Liver (tissue), 9 donors: ENCODE data around the gene MED17. TPM values are rescaled to one million over a fixed set of nuclear protein-coding genes. Genes with fewer than 3 reads are reported as not detected.
A peak's percentile ranks its signal among the peaks of the same experiment; 100 is the strongest.

Experiments used
- DNase-seq: peaks from one replicate; pipeline ENCODE4 v3.0.0-alpha.2; 2017; ENCODE audit warnings: low spot score
- H3K27ac ChIP-seq, 2 donors: one replicate each; pipeline ENCODE4 v1.7.0; 2013; ENCODE audit warnings: inconsistent platforms in 2 of 2, low read length in 2 of 2, control low read depth in 1 of 2, low read depth in 1 of 2, mild to moderate bottlenecking in 1 of 2
- H3K27me3 ChIP-seq, 4 donors: one replicate each; pipeline versions ENCODE4 v1.6.1 to v1.7.0; 2013; ENCODE audit warnings: low read length in 3 of 4, inconsistent platforms in 1 of 4, mild to moderate bottlenecking in 1 of 4, moderate library complexity in 1 of 4; ENCODE audit not compliant: control insufficient read depth in 4 of 4, insufficient read depth in 4 of 4
- H3K36me3 ChIP-seq, 4 donors: one replicate each; pipeline versions ENCODE4 v1.6.1 to v1.7.0; 2013; ENCODE audit warnings: low read length in 3 of 4, mild to moderate bottlenecking in 3 of 4, low read depth in 1 of 4, moderate library complexity in 1 of 4; ENCODE audit not compliant: control insufficient read depth in 4 of 4, insufficient read depth in 3 of 4
- H3K4me1 ChIP-seq, 4 donors: one replicate each; pipeline versions ENCODE4 v1.6.1 to v1.7.0; 2013; ENCODE audit warnings: low read length in 3 of 4, mild to moderate bottlenecking in 3 of 4, moderate library complexity in 1 of 4; ENCODE audit not compliant: control insufficient read depth in 4 of 4, insufficient read depth in 4 of 4
- H3K4me3 ChIP-seq, 3 donors: one replicate each; pipeline versions ENCODE4 v1.6.1 to v1.7.0; 2013; ENCODE audit warnings: low read length in 3 of 3, control low read depth in 1 of 3, low read depth in 1 of 3, mild to moderate bottlenecking in 1 of 3
- H3K9ac ChIP-seq, 2 donors: one replicate each; pipeline ENCODE4 v1.7.0; 2013; ENCODE audit warnings: low read length in 2 of 2, mild to moderate bottlenecking in 2 of 2, moderate library complexity in 2 of 2, control low read depth in 1 of 2, low read depth in 1 of 2
- H3K9me3 ChIP-seq, 4 donors: one replicate each; pipeline versions ENCODE4 v1.6.1 to v1.7.0; 2013; ENCODE audit warnings: low read length in 3 of 4; ENCODE audit not compliant: control insufficient read depth in 4 of 4
- ATF3 ChIP-seq: IDR thresholded peaks from 2 replicates; pipeline ENCODE4 v1.6.1; 2016; ENCODE audit warnings: antibody characterized with exemption
- EGR1 ChIP-seq, 2 donors: IDR thresholded peaks; 2 replicates each; pipeline ENCODE4 v1.6.1; 2016 to 2018; ENCODE audit warnings: antibody characterized with exemption in 2 of 2, low read depth in 2 of 2
- FOXA1 ChIP-seq: IDR thresholded peaks from 2 replicates; pipeline ENCODE4 v1.6.1; 2016; ENCODE audit warnings: antibody characterized with exemption
- FOXA2 ChIP-seq: IDR thresholded peaks from 2 replicates; pipeline ENCODE4 v1.6.1; 2016; ENCODE audit warnings: antibody characterized with exemption
- HNF4A ChIP-seq, 2 donors: conservative IDR thresholded peaks; 2 replicates each; pipeline ENCODE4 v1.6.1; 2016; ENCODE audit warnings: antibody characterized with exemption in 2 of 2, mild to moderate bottlenecking in 2 of 2
- HNF4G ChIP-seq: IDR thresholded peaks from 2 replicates; pipeline ENCODE4 v1.6.1; 2016; ENCODE audit warnings: antibody characterized with exemption
- JUND ChIP-seq, 2 donors: IDR thresholded peaks; 2 replicates each; pipeline ENCODE4 v1.6.1; 2016; ENCODE audit warnings: antibody characterized with exemption in 2 of 2
- MAX ChIP-seq: IDR thresholded peaks from 2 replicates; pipeline ENCODE4 v1.6.1; 2016; ENCODE audit warnings: antibody characterized with exemption
- NR2F2 ChIP-seq: IDR thresholded peaks from 2 replicates; pipeline ENCODE4 v1.6.1; 2016; ENCODE audit warnings: antibody characterized with exemption
- RAD21 ChIP-seq, 2 donors: IDR thresholded peaks; 2 replicates each; pipeline ENCODE4 v1.6.1; 2016; ENCODE audit warnings: antibody characterized with exemption in 2 of 2, mild to moderate bottlenecking in 2 of 2
- REST ChIP-seq: IDR thresholded peaks from 2 replicates; pipeline ENCODE4 v1.6.1; 2016; ENCODE audit warnings: antibody characterized with exemption, mild to moderate bottlenecking
- RXRA ChIP-seq, 2 donors: IDR thresholded peaks; 2 replicates each; pipeline ENCODE4 v1.6.1; 2017 to 2018; ENCODE audit warnings: antibody characterized with exemption in 2 of 2, mild to moderate bottlenecking in 1 of 2
- TAF1 ChIP-seq: conservative IDR thresholded peaks from 2 replicates; pipeline ENCODE4 v1.6.1; 2016; ENCODE audit warnings: antibody characterized with exemption, mild to moderate bottlenecking
- YY1 ChIP-seq: IDR thresholded peaks from 2 replicates; pipeline ENCODE4 v1.6.1; 2016; ENCODE audit warnings: antibody characterized with exemption, mild to moderate bottlenecking
- ZBTB33 ChIP-seq: IDR thresholded peaks from 2 replicates; pipeline ENCODE4 v1.6.1; 2016; ENCODE audit warnings: antibody characterized with exemption
- WGBS: extraction: QIAGEN DNeasy Blood & Tissue Kit; methylation state at CpG from one replicate; pipeline ENCODE4 v1.1.7; 2013; 5-methylcytosine and 5-hydroxymethylcytosine counted together
- polyA plus RNA-seq, 2 donors: library from polyadenylated mRNA; stranded (reverse) in 1 of 2; unstranded in 1 of 2; fragments of 200-250 nt in 1 of 2; fragments of >200 nt in 1 of 2; fragmentation: Nextera tagmentation in 1 of 2; extraction: Ambion mirVana in 1 of 2; gene quantifications; one replicate each; pipeline versions ENCODE4 v1.2.1 to v1.2.3, GENCODE V29; 2013 to 2015
- total RNA-seq, 2 donors: library from RNA; depleted of rRNA; stranded (reverse); fragments of >200 nt; gene quantifications; one replicate each; pipeline ENCODE4 v1.2.3, GENCODE V29; 2014
- donor health status: healthy.
- donor health status: healthy.
- donor health status: healthy.
- donor health status: healthy.
- donor health status: healthy.

Gene MED17
- total and polyA plus RNA-seq, 4 donors: 2.8 to 12.7 (median 7.5) TPM

GRCh38 chr11:93751001-93751400, 33.1 kb upstream of the MED17 start (continued):
- TF ChIP-seq ZBTB33 (no peak), NR2F2 (no peak), RAD21 (IDR thresholded peaks at IDR 0.05) (no peak), ATF3 (no peak)

GRCh38 chr11:93753241-93753640, 30.8 kb upstream of the MED17 start:
- no peak overlapping the region for H3K4me3 ChIP-seq
- peaks cover 14 to 63% (median 38%) of the 10 kb centered on the region in 4 donors for H3K36me3 ChIP-seq
- H3K9me3 ChIP-seq: no peaks in the 10 kb centered on the region
- peaks cover 0 to 3% (median 0%) of the 10 kb centered on the region in 4 donors for H3K4me1 ChIP-seq
- H3K9ac ChIP-seq: no peak overlapping the region
- no peak overlapping the region for H3K27ac ChIP-seq
- H3K27me3 ChIP-seq: no peaks in the 10 kb centered on the region
- 77% methylated on average over 2 of the region's 2 CpGs for WGBS
- no peak for DNase-seq
- peak; percentile 12 for TF ChIP-seq HNF4G
- no peak for TF ChIP-seq TAF1
- peak; percentile 39 to 73 for TF ChIP-seq HNF4A (conservative IDR thresholded peaks at IDR 0.05)
- no peak for TF ChIP-seq RXRA (IDR thresholded peaks at IDR 0.05)
- no peak for TF ChIP-seq FOXA1

GRCh38 chr11:93756748-93757147, 27.3 kb upstream of the MED17 start:
- H3K9me3 ChIP-seq: no peaks in the 10 kb centered on the region
- 87% methylated on average over 3 of the region's 3 CpGs for WGBS
- no peak overlapping the region for H3K9ac ChIP-seq
- no peaks in the 10 kb centered on the region for H3K4me1 ChIP-seq
- H3K4me3 ChIP-seq: no peak overlapping the region
- no peak overlapping the region for H3K27ac ChIP-seq
- TF ChIP-seq REST (no peak), EGR1 (IDR thresholded peaks at IDR 0.05; ENCODE audit: low read depth in 2 of 2) (no peak), MAX (no peak), HNF4G (no peak), YY1 (no peak), RXRA (IDR thresholded peaks at IDR 0.05) (no peak), NR2F2 (no peak), ZBTB33 (no peak), JUND (IDR thresholded peaks at IDR 0.05) (no peak), TAF1 (no peak), FOXA2 (no peak)
- no peaks in the 10 kb centered on the region for H3K27me3 ChIP-seq
- peaks cover 24 to 80% (median 60%) of the 10 kb centered on the region in 4 donors for H3K36me3 ChIP-seq
- no peak for DNase-seq
